Activated T-helper 1 cell treated with anti-CD3 and anti-CD28 coated beads, Interleukin-2, amount 50 U/mL, for 16 hours (primary cell): ENCODE data around the gene EIF4EBP3.

Experiments
- DNase-seq, 2 donors: peaks; one replicate each; pipeline ENCODE4 v3.0.0-alpha.2; 2020; ENCODE audit warnings: low read depth in 1 of 2, low spot score in 1 of 2

EIF4EBP3 gene

GRCh38 chr5:140556438-140556837, 9.0 kb downstream of the EIF4EBP3 start:
- DNase-seq, result no peak

DNA sequence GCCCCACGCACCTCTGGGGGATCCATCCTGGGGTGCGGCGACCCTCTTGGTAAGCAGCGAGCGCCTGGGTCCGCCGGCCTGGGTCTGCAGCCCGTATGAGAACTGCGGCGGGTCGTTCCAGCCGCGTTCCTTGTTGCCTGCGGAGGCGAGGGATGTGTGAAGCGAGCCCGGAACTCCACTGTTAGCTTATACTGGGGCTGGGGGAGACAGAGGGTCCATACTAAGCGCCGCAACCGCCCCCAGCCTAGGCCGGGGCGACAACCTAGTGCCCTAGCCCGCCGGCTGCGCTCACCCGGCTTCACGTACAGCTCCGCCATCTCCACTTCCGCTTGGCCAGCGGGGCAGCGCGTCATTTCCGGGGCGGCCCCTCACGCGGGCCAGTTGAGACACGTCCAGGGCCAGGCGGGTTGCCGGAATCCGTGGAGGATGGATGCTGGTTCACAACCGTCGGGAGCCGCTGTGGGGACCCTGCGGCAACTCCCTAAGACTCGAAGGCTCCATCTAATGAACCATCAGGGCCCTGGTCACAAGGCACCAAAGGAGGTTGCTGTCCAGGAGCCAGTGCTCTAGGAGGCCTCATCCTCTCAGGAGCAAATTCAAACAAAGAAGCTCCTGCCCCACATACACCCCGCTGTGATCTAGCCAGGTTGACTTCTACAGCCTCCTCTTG, 9.8 kb downstream of the EIF4EBP3 start, which contains the start of gene SRA1:
Gene SRA1, minus strand, starts transcription at position 338 of the 670 bp plus-strand sequence. Its CDS starts 21 bp downstream, at position 317.
- peak; percentile 56 to 79 for DNase-seq

GRCh38 chr5:140557965-140558364, 10.5 kb downstream of the EIF4EBP3 start:
- no peak for DNase-seq

DNA sequence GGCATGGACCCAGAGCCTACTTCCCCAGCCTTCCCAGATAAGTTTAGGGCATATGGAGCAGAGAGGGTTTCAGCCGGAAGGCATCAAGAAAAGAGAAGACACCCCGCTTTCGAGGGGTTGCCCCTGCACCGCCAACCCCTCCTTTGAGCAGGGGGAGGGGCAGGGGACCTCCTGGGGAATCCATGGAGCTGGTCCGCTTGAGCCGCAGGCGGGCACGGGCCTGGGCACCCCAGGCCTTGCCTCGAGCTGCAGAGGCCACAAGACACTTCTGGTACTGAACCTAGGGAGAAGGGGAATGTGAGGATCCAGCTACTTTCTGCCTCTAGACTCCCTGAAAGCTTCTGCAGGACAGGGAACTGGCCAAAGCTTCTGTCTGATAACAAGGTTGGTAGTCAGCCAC, 11.1 kb downstream of the EIF4EBP3 start:
- DNase-seq, result no peak

- DNase-seq, result no peak
Observed at GRCh38 chr5:140560227-140560626, 12.8 kb downstream of the EIF4EBP3 start.

DNA sequence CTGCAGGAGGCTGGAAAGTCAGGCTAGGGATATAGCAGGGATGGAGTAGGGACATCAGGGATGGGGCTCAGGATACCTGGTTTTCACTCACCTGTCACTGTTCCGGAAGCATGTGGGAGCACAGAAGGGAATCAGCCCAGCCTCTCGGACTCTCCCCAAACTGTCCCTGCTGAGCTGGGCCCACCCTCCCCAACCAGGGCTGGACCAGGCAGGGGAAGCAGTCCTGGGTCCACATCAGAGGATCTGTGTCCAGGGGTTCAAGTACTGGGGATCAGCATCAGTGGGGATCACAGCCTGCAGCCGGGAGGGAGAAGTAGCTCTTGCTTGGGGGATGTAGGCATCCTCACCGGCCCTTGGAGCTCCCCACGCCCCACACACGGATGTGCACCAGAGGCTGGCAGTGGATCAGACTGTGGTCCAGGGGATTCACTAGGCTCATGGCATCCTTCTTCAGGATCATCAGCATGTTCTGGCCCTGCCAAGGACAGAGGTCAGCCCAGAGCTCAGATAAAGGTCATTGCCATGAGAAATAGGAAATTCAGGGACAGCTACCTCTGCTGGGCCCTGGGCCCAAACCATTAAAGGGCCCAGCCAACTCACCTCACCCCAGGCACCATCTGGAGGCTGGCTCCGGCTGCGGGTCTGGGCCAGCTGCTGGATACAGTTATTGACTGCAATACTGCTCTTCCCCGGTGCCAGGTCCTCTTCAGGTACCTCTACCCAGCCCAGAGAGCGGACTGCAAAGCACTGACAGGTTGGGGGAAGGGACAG, 14.5 kb downstream of the EIF4EBP3 start:
- DNase-seq, result no peak

DNA sequence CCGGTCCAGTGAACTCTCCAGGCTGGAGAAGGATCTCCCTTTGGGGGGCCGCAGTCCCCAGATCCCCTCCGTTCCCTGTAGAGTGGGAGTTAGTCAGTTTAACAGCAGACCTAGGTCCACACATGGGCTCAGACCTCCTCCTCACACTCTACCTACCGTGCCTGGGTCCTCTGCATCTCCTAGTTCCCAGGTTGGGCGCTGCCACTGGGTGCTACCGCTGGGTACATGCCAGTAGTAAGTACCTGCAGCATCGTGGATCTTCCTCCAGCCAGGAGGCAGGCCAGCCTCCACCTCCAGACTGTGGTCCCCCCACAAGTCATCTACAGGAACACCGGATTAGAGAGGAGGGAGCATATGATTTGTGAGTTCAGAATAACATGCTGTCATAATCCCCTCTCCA, 16.1 kb downstream of the EIF4EBP3 start:
- no peak for DNase-seq

GRCh38 chr5:140564196-140565023, 16.9 kb downstream of the EIF4EBP3 start, which contains the start of the genes APBB3 and SLC35A4:
Gene APBB3, minus strand, starts transcription at chr5:140564598. Its CDS starts 353 bp downstream, at chr5:140564245.
Gene SLC35A4, plus strand, starts transcription at chr5:140564828. Its CDS starts 2,342 bp downstream, at chr5:140567170.
- DNase-seq, result peak; percentile 90 to 95

DNA sequence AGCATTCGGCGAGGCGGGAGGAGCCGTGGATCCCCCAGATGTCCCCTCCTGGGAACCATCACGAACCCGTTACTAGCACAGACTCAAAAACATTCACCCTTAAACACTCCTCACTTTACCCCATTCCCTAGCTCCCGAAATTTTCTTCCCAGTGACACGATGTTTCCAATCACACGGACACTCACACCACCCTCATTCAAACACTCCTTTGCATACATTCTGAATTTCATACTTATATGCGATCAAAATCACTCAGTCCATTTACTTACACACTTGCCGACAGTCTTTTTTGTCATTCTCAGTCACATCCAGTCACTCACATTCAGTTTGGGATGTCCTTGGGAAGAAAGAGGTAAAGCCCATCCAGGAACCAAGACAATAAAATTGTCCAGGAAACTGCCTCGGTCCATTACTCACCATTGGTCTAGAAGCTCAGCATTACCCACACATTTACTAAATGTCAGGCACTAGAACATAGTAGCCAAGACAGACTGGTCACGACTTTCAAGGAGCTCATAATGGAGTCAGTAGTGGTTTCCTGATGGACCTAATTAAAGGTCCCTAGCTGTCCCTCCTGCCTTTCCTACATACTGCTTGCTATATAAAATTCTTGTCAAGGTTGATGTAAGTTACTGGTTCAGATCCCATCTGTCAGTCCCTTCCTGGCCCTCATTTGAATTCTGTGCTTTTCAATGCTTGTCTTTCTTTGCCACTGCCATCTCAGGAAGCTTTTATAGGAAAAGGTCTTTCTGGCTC, 17.7 kb downstream of the EIF4EBP3 start:
- DNase-seq, result no peak

- no peak for DNase-seq
Observed at GRCh38 chr5:140565780-140566095, 18.3 kb downstream of the EIF4EBP3 start.

DNA sequence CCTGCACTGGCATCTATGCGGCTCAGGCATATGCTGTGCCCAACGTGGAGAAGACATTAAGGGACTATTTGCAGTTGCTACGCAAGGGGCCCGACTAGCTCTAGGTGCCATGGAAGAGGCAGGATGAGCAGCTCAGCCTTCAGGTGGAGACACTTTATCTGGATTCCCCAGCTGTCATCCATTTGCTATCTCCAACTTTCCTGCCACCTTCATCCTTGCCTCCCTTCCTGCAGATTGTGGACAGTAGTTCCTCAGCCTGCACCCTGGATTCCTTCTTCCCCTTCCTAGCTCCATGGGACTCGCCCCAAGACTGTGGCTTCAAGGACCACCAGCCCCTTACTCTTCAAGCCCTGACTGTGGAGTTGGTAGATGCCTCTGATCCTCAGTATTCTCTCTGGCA, 19.2 kb downstream of the EIF4EBP3 start:
- no peak for DNase-seq

DNA sequence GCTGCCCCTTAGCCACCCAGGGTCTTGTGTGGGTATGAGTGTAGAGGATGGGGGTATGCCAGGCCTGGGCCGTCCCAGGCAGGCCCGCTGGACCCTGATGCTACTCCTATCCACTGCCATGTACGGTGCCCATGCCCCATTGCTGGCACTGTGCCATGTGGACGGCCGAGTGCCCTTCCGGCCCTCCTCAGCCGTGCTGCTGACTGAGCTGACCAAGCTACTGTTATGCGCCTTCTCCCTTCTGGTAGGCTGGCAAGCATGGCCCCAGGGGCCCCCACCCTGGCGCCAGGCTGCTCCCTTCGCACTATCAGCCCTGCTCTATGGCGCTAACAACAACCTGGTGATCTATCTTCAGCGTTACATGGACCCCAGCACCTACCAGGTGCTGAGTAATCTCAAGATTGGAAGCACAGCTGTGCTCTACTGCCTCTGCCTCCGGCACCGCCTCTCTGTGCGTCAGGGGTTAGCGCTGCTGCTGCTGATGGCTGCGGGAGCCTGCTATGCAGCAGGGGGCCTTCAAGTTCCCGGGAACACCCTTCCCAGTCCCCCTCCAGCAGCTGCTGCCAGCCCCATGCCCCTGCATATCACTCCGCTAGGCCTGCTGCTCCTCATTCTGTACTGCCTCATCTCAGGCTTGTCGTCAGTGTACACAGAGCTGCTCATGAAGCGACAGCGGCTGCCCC, 19.8 kb downstream of the EIF4EBP3 start:
- no peak for DNase-seq

- DNase-seq, result no peak
Observed at GRCh38 chr5:140567871-140568270, 20.4 kb downstream of the EIF4EBP3 start.

- DNase-seq, result no peak
Observed at GRCh38 chr5:140568443-140569063, 21.1 kb downstream of the EIF4EBP3 start.

DNA sequence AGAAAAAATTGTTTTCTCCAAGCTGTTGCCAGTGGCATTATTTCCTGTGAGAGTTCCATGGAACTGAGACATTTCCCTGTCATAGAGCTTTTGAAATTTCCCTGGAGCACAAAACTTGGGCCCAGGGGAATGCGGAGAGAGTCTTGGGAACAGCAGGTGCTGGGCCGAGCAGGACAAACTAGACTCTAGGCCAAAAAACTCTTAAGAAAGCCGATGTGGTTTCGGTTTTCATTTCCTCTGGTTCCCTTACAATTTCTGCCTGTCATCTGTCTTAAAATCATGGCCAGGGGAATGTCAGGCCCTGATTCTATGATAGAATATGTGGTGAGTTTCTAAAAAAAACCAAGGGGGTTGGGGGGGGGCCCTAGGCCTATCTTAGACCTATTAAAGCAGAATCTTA, 21.7 kb downstream of the EIF4EBP3 start:
- no peak for DNase-seq

DNA sequence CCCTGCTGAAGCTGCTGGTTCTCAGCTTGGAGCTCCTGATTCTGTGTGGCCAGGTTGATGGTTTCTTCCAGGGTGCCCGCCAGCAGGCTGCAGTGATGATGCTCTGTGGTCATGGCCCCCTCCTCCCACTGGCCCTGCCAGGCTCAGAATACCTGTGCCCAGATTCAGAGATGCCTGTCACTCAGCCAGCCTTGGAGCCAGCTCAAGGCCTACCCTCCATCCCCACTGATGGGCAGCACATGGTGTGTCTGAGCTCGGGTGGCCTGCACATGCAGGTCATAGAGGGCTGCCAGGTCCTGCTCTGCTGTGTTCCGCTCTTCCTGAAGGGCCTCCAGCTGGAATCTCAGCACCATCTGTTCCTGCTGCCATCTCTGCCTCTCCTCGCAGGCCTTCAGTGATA, 22.6 kb downstream of the EIF4EBP3 start:
- no peak for DNase-seq

- no peak for DNase-seq
Observed at GRCh38 chr5:140570488-140570887, 23.0 kb downstream of the EIF4EBP3 start.

DNA sequence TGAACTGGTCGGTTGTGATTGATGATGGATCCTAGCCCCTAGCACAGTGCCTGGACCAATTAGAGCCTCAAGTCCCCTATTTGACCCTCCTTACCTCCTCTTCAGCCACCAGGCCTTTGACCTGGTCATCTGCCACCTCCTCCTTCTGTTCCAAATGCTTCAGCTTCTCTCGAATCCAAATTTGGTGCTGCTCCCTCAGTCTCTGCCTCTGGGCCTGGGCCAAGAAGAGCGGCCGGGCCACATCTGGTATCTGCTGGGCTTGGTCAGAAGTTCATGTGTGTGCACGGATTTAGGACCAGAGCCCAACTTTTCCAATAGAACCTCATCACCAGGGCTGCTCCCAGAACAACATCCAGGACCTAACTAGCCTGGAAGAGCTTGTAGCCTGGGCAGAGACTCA, 23.6 kb downstream of the EIF4EBP3 start:
- DNase-seq, result no peak

DNA sequence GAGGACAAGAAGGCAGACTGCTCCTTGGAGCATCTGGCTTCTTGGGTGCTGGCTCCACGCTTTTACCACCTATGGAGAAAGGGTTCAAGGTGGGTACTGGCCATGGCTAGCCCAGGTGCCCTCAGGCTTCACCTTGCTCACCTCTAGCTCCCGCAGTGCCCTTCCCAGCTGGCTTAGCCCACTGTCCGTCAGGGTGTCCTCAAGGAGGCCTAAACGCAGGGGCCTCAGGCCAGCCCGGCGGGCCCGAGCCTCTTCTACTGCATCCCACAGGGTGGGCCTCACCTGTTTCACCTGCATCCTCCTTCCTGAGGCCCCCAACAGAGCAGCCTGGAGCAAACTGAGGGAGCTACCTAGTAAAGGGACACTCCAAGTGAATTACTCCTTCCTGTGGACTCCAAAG, 26.2 kb downstream of the EIF4EBP3 start:
- DNase-seq, result no peak

GRCh38 chr5:140574165-140574564, 26.7 kb downstream of the EIF4EBP3 start:
- no peak for DNase-seq
